Measurements from ENCODE around the gene NEAT1.

DNA sequence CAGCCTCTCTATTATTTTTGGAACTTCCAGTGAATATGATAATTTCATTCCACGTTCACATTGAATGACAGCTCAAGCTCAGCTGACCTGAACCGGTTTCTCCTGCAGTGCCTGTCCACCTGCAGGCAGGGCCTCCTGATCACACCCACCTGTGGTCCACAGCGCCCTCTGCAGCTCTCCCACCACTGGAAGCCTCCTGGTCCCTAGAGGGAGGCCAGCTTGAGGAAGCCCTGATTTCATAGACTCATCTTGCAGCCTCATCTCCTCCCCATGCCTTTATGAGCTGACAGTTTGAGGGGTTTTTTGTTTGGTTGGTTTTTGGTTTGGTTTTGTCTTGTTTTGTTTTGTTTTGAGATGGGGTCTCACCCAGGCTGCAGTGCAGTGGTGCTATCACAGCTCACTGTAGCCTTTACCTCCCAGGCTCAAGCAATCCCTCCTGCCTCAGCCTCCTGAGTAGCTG lies 46.3 kb downstream of the NEAT1 start:
- TF ChIP-seq, protein P1, sequence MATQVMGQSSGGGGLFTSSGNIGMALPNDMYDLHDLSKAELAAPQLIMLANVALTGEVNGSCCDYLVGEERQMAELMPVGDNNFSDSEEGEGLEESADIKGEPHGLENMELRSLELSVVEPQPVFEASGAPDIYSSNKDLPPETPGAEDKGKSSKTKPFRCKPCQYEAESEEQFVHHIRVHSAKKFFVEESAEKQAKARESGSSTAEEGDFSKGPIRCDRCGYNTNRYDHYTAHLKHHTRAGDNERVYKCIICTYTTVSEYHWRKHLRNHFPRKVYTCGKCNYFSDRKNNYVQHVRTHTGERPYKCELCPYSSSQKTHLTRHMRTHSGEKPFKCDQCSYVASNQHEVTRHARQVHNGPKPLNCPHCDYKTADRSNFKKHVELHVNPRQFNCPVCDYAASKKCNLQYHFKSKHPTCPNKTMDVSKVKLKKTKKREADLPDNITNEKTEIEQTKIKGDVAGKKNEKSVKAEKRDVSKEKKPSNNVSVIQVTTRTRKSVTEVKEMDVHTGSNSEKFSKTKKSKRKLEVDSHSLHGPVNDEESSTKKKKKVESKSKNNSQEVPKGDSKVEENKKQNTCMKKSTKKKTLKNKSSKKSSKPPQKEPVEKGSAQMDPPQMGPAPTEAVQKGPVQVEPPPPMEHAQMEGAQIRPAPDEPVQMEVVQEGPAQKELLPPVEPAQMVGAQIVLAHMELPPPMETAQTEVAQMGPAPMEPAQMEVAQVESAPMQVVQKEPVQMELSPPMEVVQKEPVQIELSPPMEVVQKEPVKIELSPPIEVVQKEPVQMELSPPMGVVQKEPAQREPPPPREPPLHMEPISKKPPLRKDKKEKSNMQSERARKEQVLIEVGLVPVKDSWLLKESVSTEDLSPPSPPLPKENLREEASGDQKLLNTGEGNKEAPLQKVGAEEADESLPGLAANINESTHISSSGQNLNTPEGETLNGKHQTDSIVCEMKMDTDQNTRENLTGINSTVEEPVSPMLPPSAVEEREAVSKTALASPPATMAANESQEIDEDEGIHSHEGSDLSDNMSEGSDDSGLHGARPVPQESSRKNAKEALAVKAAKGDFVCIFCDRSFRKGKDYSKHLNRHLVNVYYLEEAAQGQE (IDR thresholded peaks at IDR 0.05; ENCODE audit: low read depth) = no peak
- TF ChIP-seq RAD21 (IDR thresholded peaks at IDR 0.05; ENCODE audit: low read depth) = no peak
